H7 (cell line): ENCODE data around the gene CXCR5. TPM values are rescaled to one million over a fixed set of nuclear protein-coding genes. Genes with fewer than 3 reads are reported as not detected.
A peak's percentile ranks its signal among the peaks of the same experiment; 100 is the strongest.

Experiments
- DNase-seq: peaks from one replicate; pipeline ENCODE4 v3.0.0; 2012
- H3K27me3 ChIP-seq: 2 replicates; pipeline ENCODE4 v1.6.0; 2011; ENCODE audit warnings: mild to moderate bottlenecking, low read length; ENCODE audit not compliant: control insufficient read depth, insufficient read depth
- H3K36me3 ChIP-seq: replicated peaks from 2 replicates; pipeline ENCODE4 v1.5.1; 2011; ENCODE audit warnings: low read length; ENCODE audit not compliant: control insufficient read depth, insufficient read depth
- H3K4me3 ChIP-seq: 2 replicates; pipeline ENCODE4 v1.5.1; 2011; ENCODE audit warnings: low read depth, mild to moderate bottlenecking, control low read depth, low read length, moderate library complexity; ENCODE audit not compliant: insufficient read depth
- total RNA-seq: library from RNA; depleted of rRNA; stranded (reverse); fragments of >200 nt; shearing (Covaris generic); gene quantifications from 2 replicates; pipeline ENCODE4 v1.2.3, GENCODE V29; 2014; rRNA removed

Gene CXCR5
- total RNA-seq, 1 experiment from 2014 or later, result not detected

GRCh38 chr11:118929501-118930093 is 45.9 kb downstream of the CXCR5 start:
- peak overlapping the region; percentile 83 for H3K4me3 ChIP-seq
- H3K36me3 ChIP-seq, result no peaks in the 10 kb centered on the region
- DNase-seq, result peak; percentile 92
- H3K27me3 ChIP-seq, result no peaks in the 10 kb centered on the region; the same call in 1 of the 2 replicates

DNA sequence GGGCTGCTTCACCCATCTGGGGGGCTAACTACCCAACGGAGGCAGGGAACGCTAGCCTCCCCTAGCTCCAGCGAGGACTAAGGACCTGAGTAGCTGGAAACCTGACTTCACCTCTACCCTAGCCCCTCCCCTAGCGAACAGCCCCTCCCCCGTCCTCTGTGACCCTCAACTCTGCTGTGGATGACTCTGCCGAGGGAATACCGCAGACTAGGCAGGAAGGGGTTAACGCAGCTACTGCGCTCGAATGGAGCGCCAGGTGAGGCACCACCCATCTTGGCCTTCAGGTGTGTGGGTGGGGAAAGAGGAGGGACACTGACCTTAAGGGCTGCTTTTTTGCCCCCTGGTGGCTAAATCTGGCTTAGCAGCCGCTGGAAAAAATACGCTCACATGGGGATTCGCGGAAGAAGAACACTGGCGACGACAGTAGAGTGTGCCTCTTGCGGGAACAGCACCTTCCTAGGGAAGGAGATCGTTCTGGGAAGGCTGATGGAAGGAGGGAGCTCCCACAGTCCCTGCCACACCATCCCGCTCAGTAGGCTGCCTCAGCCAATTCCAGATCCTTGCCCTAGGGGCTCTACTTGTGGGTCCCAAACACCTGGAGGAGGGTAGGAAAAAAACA is 46.5 kb downstream of the CXCR5 start:
- DNase-seq, result peak; percentile 95
- H3K36me3 ChIP-seq, result no peaks in the 10 kb centered on the region
- H3K27me3 ChIP-seq, result no peaks in the 10 kb centered on the region; the same call in 1 of the 2 replicates
- peak overlapping the region; percentile 83 for H3K4me3 ChIP-seq

DNA sequence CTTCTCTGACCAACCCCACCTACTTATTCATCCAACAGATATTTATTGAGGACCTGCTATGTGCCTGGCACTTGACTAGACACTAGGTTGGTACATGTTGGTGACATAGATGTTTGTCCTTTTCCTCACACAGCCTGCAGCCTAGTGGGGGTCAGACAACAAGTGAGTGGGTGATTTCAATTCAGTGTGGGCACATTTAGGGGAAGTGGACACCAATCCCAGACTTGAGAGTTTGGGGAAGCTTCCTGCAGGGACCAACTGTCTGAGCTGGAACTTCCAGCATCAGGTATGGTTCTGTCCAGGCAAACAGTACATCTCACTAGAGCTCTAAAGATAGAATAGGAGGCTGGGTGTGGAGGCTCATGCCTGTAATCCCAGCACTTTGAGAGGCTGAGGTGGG is 47.9 kb downstream of the CXCR5 start:
- H3K36me3 ChIP-seq, result no peaks in the 10 kb centered on the region
- no peak for DNase-seq
- H3K27me3 ChIP-seq, result no peaks in the 10 kb centered on the region; the same call in 1 of the 2 replicates
- H3K4me3 ChIP-seq, result no peak overlapping the region

- no peak for DNase-seq
- Histone ChIP-seq H3K27me3 (no peaks in the 10 kb centered on the region), H3K36me3 (no peaks in the 10 kb centered on the region), H3K4me3 (no peak overlapping the region)
Measured at GRCh38 chr11:118933486-118933885, 49.8 kb downstream of the CXCR5 start.

DNA sequence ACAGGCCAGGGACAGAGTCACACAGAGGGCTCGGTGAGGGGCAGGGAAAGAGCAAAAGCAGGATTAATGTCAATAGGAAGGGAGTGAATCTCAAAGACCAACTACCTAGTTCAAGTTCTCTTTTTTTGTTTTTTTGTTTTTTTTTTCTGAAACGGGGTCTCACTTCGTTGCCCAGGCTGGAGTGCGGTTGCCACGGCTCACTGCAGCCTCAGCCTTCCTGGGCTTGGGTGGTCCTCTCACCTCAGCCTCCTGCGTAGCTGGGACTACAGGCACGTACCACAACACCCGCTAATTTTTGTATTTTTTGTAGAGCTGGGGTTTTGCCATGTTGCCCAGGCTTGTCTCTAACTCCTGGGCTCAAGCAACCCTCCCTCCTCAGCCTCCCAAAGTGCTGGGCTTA is 51.7 kb downstream of the CXCR5 start:
- H3K4me3 ChIP-seq, result no peak overlapping the region
- no peak for DNase-seq
- H3K36me3 ChIP-seq, result no peaks in the 10 kb centered on the region
- no peaks in the 10 kb centered on the region for H3K27me3 ChIP-seq

- Histone ChIP-seq H3K36me3 (no peaks in the 10 kb centered on the region), H3K4me3 (no peak overlapping the region), H3K27me3 (no peaks in the 10 kb centered on the region)
- DNase-seq, result no peak
Measured at GRCh38 chr11:118938491-118939403, 55.1 kb downstream of the CXCR5 start.

DNA sequence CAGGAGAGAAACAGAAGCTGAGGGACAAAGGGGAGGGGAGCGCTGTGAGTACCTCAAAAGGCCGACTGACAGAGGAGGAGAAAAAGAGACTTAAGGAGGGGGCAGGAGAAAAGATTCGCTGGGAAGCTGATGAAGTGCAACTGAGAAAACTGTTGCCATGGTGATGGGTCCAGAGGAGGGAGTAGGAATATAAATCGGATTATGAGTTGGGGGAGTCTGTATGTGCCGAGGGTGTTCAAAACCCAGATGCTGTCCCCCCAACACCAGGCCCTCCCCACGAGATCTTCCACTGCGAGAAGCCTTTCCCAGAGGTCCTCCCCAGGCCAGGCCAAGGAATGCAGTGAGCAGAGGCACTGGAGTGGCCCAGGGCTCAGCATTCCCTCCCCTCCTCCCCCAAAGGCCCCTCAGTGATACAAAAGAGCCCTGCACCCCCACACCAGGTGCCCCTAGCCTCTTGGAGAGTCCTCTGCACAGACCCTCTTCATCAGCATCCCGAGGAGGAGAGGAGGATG is 55.8 kb downstream of the CXCR5 start:
- Histone ChIP-seq H3K27me3 (no peaks in the 10 kb centered on the region), H3K4me3 (no peak overlapping the region), H3K36me3 (no peaks in the 10 kb centered on the region)
- DNase-seq, result peak; percentile 26

DNA sequence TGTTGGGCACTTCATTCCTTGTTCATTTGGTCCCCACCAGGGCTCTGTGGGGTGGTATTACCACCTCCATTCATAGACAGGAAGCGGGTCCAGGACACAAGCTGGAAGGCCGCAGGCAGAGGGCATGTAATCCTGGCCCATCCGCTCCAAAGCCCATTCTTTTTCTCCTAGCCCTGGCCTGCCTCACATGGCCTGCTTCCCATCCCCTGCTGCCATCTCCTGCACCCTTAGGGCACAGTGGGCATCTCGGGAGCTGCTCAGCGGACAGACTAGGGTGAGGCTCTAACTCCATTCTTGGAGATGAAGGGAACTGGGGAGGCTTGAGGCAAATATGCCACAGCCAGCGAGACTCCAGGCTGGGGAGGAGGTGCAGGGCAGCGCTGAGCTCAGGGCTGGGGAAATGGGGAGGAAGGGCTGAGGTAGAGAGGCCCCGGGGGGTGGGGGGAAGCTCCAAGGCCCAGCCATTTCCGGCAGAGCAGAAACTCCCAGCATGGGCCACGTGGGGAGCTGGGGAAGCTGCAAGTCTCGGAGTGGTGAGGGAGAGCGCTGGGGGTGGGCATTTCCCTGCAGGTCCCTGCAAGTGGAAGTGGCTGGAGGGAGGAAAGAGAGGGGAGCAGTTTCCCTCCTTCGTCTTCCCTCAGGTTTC is 56.4 kb downstream of the CXCR5 start:
- no peaks in the 10 kb centered on the region for H3K27me3 ChIP-seq
- no peak overlapping the region for H3K4me3 ChIP-seq
- no peaks in the 10 kb centered on the region for H3K36me3 ChIP-seq
- peak; percentile 80 for DNase-seq

GRCh38 chr11:118947091-118947490 is 63.4 kb downstream of the CXCR5 start:
- no peaks in the 10 kb centered on the region for H3K36me3 ChIP-seq
- H3K27me3 ChIP-seq, result no peaks in the 10 kb centered on the region
- no peak overlapping the region for H3K4me3 ChIP-seq
- no peak for DNase-seq

Other genes starting within 250 kb of the CXCR5 start
- gene TREH, start 204.2 kb upstream of the CXCR5 start, total RNA-seq, result not detected in 2 replicates
- gene DDX6, start 92.7 kb upstream of the CXCR5 start, total RNA-seq, result 72.1 and 118 TPM in 2 replicates
- gene BCL9L, start 42.0 kb downstream of the CXCR5 start, total RNA-seq, result 15.8 and 18.5 TPM in 2 replicates
- gene UPK2, start 72.4 kb downstream of the CXCR5 start, total RNA-seq, result 0.21 TPM in 1 of 2 replicates, not detected in the other
- not detected in 2 replicates for gene FOXR1, start 87.9 kb downstream of the CXCR5 start, total RNA-seq
- gene CENATAC, start 114.2 kb downstream of the CXCR5 start, total RNA-seq, result 15.7 and 18.0 TPM in 2 replicates
- 881 and 959 TPM in 2 replicates for gene RPS25, start 134.5 kb downstream of the CXCR5 start, total RNA-seq
- 78.3 and 98.2 TPM in 2 replicates for gene TRAPPC4, start 134.9 kb downstream of the CXCR5 start, total RNA-seq
- 53.2 and 54.5 TPM in 2 replicates for gene SLC37A4, start 147.0 kb downstream of the CXCR5 start, total RNA-seq
- 183 and 200 TPM in 2 replicates for gene HYOU1, start 173.3 kb downstream of the CXCR5 start, total RNA-seq
- 17.5 and 21.9 TPM in 2 replicates for gene VPS11, start 183.9 kb downstream of the CXCR5 start, total RNA-seq
- gene HMBS, start 201.0 kb downstream of the CXCR5 start, total RNA-seq, result 12.2 and 14.3 TPM in 2 replicates
- 30.7 and 44.3 TPM in 2 replicates for gene DPAGT1, start 218.0 kb downstream of the CXCR5 start, total RNA-seq
- gene C2CD2L, start 223.5 kb downstream of the CXCR5 start, total RNA-seq, result 4.8 and 7.0 TPM in 2 replicates
- gene HINFP, start 237.7 kb downstream of the CXCR5 start, total RNA-seq, result 21.2 and 33.2 TPM in 2 replicates